ENCODE data around the gene RALGAPA1.
"Not testable (repeated sequence)": the region's sequence is repeated elsewhere in the genome, so short reads cannot be mapped to it uniquely, and the experiment has no call there.

The RALGAPA1 gene

DNA sequence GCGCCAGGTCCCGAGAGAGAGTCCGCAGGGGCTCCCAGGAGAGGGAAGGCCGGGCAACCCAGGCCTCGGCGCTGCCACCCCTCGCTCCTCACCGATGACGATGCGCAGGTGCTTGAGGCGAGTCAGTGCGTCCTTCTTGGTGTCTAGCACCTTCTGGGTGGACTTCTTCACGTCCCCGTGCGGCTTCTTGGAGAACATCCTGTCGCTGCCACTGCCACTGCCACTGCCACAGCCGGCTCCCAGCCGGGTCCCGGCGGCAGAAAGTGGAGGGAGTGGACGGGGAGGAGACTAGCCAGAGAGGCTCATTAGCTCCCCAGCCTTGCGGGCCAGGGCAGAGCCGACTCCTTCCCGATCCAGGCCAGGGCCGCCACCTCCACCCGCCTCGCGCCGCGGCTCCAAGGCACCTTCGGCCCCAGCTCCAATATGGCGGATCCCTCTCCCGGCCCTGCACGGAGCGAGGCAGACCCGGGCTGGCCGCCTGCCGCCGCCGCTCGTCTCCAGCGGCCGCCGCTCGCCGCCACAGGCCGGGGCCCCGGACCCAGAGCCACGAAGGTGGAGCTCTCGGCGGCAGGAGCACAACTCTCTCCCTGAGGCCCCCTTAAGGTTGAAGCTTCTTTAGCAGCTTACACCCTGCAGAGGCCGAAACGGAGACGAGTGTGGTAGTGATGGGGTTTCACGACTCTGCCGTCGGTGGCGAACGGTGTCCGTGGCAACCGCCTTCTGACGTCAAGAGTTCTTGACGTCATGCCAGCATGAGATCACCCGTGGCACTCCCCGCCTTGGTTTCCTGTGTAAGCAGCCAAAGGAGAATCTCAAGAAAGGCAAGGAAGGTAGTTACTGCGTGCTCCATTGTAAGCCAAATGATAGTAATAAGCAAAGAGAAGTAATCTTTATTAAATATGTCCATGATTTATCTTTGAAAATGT is at the start of gene RALGAPA1:
Gene RALGAPA1, minus strand, starts transcription at position 658 of the 926 bp plus-strand sequence. Its CDS starts 460 bp downstream, at position 198.
- peak within 1 kb of the TSS; percentile 97 for H3K4me3 Mint-ChIP-seq
- peak; percentile 92 for DNase-seq
- not testable (repeated sequence) for H3K9me3 Mint-ChIP-seq, H3K27me3 Mint-ChIP-seq
- peaks cover 11% of the 10 kb centered on the region for H3K36me3 Mint-ChIP-seq (ENCODE audit: low read depth)
- peaks cover 33% of the 10 kb centered on the region for H3K4me1 Mint-ChIP-seq (ENCODE audit: low read depth)
- H3K27ac Mint-ChIP-seq = peak within 1 kb of the TSS; percentile 96

DNA sequence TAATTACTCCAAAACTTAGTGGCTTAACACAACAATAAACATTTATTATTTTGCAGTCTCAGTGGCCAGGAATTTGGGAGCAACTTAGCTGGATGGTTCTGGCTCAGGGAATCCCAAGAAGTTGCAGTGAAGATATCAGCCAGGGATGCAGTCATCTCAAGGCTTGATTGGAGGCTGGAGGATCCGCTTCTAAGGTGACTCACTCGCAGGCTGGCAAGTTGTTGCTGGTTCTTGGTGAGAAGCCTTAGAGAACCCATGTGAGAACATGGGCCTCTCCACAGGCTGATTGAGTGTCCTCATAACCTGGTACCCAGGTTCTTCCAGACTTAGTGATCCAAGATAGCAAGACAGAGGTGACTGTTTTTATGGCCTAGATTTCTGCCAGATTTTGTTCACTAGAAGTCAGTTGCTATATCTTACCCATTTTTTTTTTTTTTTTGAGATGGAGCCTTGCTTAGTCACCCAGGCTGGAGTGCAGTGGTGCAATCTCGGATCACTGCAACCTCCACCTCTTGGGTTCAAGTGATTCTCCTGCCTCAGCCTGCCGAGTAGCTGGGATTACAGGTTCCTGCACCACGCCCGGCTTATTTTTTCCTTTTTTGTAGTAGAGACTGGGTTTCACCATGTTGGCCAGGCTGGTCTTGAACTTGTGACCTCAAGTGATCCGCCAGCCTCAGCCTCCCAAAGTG is 49.6 kb upstream of the RALGAPA1 start:
- Mint-ChIP-seq H3K27me3 (no peaks in the 10 kb centered on the region), H3K36me3 (ENCODE audit: low read depth) (peaks cover 50% of the 10 kb centered on the region), H3K27ac (no peak overlapping the region), H3K9me3 (no peaks in the 10 kb centered on the region), H3K4me3 (no peak overlapping the region), H3K4me1 (ENCODE audit: low read depth) (no peaks in the 10 kb centered on the region)
- no peak for DNase-seq

DNA sequence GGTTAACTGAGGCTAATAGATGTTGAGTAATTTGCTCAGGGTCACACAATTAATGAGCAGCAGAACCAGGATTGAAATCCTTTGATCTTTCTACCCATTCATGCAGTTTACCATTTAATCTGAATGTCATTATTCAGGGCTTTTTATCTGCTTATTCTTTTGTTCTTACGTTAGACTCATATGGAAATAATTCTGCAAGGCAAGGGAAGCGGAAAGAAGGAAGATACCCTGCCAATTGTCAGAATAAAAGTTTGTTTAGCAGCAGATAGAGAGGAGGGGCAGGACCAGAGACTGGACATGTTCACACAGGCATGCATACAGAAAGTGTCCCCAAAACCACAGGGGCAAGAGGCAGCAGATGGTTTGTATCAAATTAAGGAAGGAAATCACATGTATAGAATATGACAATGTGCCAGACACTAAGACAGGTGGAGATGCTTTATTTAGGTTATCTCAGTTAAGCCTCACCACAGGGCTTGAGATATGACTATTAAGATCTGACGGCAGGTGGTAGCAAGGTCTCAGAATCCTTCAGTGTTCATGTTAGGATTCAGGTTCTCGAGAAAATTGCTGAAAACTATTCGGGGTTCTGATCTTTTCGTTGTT is 46.9 kb upstream of the RALGAPA1 start:
- Mint-ChIP-seq H3K4me3 (no peak overlapping the region), H3K4me1 (ENCODE audit: low read depth) (no peaks in the 10 kb centered on the region), H3K27ac (no peak overlapping the region), H3K27me3 (no peaks in the 10 kb centered on the region), H3K36me3 (ENCODE audit: low read depth) (peaks cover 48% of the 10 kb centered on the region), H3K9me3 (no peaks in the 10 kb centered on the region)
- no peak for DNase-seq

DNA sequence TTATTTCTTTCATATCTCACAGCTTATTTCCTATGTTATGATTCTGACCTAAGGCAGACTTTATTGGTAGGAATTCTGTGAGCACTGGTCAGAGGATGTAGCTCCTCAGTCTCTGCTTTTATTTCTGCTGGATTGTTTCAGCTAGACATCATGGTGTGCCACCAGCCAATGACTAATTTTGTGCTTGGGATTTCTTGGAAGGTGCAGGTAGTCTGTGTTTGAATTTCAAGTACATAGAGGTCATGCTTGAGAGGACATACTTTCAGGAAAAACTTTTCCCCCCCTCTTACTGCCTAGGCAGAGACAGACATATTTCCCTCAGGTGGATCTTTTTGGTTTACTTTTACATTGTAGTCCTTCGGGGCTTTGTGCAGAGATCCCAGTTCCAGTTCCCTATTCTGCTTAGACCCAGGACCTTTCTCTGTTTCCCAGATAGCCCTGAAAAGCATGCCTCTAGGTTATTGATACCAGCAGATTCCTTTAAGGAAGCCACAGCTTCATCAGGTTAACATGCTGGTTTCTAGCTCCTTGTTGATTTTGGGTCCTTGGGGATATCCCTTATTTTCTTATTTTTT is 45.7 kb upstream of the RALGAPA1 start:
- H3K4me3 Mint-ChIP-seq = no peak overlapping the region
- no peaks in the 10 kb centered on the region for H3K4me1 Mint-ChIP-seq (ENCODE audit: low read depth)
- no peaks in the 10 kb centered on the region for H3K27me3 Mint-ChIP-seq
- DNase-seq = no peak
- H3K36me3 Mint-ChIP-seq (ENCODE audit: low read depth) = peaks cover 51% of the 10 kb centered on the region
- no peak overlapping the region for H3K27ac Mint-ChIP-seq
- no peaks in the 10 kb centered on the region for H3K9me3 Mint-ChIP-seq

DNA sequence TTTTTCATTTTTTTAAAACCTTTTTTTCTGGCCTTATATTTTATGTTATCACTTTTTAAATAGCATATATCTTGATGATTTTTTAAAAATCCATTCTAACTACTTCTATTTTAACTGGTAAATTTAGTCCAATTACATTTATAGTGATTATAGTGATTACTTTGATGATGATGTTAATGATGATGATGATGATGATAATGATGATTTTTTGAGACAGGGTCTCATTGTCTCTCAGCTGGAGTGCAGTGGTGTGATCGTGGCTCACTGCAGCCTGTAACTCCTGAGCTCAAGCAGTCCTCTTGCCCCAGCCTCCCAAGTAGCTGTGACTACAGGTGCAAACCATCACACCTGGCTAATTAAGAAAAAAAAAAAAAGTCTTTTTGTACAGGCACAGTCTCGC is 44.1 kb upstream of the RALGAPA1 start:
- H3K36me3 Mint-ChIP-seq (ENCODE audit: low read depth) = peaks cover 51% of the 10 kb centered on the region
- no peaks in the 10 kb centered on the region for H3K4me1 Mint-ChIP-seq (ENCODE audit: low read depth)
- no peak overlapping the region for H3K27ac Mint-ChIP-seq
- no peaks in the 10 kb centered on the region for H3K9me3 Mint-ChIP-seq
- no peaks in the 10 kb centered on the region for H3K27me3 Mint-ChIP-seq
- H3K4me3 Mint-ChIP-seq = no peak overlapping the region
- no peak for DNase-seq

DNA sequence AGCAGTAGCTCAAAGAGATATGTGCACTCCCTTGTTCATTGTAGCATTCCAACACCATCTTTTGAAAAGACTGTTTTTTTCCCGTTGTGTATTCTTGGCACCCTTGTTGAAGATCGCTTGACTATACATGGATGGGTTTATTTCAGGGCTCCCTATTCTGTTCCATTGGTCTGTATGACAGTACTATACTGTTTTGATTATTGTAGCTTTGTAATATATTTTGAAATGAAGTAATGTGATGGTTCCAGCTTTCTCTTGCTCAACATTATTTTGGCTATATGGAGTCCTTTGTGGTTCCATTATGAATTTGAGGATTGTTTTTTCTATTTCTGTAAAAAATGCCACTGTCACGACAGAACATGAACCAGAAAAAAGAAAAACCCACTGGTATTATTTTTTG is 42.7 kb upstream of the RALGAPA1 start:
- H3K27ac Mint-ChIP-seq = no peak overlapping the region
- H3K27me3 Mint-ChIP-seq = no peaks in the 10 kb centered on the region
- H3K9me3 Mint-ChIP-seq = no peaks in the 10 kb centered on the region
- H3K4me3 Mint-ChIP-seq = no peak overlapping the region
- DNase-seq = no peak
- no peaks in the 10 kb centered on the region for H3K4me1 Mint-ChIP-seq (ENCODE audit: low read depth)
- peaks cover 54% of the 10 kb centered on the region for H3K36me3 Mint-ChIP-seq (ENCODE audit: low read depth)

DNA sequence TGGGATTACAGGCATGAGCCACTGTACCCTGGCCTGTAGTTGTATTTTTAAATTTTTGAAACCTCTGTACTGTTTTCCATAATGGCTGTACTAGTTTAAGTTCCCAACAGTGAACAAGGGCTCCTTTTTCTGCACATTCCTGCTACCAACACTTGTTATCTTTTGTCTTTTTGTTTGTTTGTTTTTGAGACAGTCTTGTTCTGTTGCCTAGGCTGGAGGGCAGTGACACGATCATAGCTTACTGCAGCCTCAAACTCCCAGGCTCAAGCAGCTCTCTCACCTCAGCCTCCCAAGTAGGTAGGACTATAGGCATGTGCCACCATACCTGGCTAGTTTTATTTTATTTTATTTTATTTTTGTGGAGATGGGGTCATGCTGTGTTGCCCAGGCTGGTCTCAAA is 40.0 kb upstream of the RALGAPA1 start:
- Mint-ChIP-seq H3K27ac (no peak overlapping the region), H3K4me3 (no peak overlapping the region), H3K4me1 (ENCODE audit: low read depth) (peaks cover 3% of the 10 kb centered on the region), H3K27me3 (no peaks in the 10 kb centered on the region), H3K36me3 (ENCODE audit: low read depth) (peaks cover 73% of the 10 kb centered on the region), H3K9me3 (no peaks in the 10 kb centered on the region)
- DNase-seq = no peak

DNA sequence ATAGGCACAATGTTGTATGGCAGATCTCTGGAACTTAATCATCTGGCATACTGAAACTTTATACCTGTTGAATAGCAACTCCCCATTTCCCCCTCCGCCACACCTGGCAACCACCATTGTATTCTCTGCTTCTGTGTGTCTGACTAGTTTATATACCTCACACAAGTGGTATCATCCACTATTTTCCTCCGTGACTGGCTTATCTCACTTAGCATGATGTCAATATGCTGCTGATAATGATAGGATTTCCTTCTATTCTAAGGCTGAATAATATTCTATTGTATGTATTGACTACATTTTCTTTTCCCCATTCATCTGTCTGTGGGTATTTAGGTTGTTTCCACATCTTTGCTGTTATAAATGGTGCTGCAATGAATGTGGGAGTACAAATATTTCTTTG is 38.5 kb upstream of the RALGAPA1 start:
- H3K9me3 Mint-ChIP-seq = peaks cover 6% of the 10 kb centered on the region
- no peaks in the 10 kb centered on the region for H3K27me3 Mint-ChIP-seq
- no peak for DNase-seq
- no peak overlapping the region for H3K4me3 Mint-ChIP-seq
- no peak overlapping the region for H3K27ac Mint-ChIP-seq
- H3K4me1 Mint-ChIP-seq (ENCODE audit: low read depth) = peaks cover 3% of the 10 kb centered on the region
- H3K36me3 Mint-ChIP-seq (ENCODE audit: low read depth) = peaks cover 85% of the 10 kb centered on the region

DNA sequence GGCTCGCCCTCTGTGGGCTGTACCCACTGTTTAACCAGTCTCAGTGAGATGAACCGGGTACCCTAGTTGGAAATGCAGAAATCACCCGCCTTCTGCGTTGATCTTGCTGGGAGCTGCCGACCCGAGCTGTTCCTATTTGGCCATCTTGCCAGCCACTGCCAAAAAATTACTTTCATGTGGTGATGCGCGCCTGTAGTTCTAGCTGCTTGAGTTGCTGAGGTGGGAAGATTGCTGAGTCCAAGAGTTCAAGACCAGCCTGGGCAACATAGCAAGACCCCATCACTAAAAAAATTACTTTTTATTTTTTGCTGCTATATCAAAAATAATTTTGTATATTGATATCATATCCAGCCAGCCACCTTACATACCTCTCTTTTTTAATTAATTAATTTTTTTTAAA is 35.4 kb upstream of the RALGAPA1 start:
- peaks cover 3% of the 10 kb centered on the region for H3K4me1 Mint-ChIP-seq (ENCODE audit: low read depth)
- DNase-seq = no peak
- no peak overlapping the region for H3K27ac Mint-ChIP-seq
- H3K36me3 Mint-ChIP-seq (ENCODE audit: low read depth) = peaks cover 86% of the 10 kb centered on the region
- H3K9me3 Mint-ChIP-seq = peaks cover 30% of the 10 kb centered on the region
- no peaks in the 10 kb centered on the region for H3K27me3 Mint-ChIP-seq
- H3K4me3 Mint-ChIP-seq = no peak overlapping the region

DNA sequence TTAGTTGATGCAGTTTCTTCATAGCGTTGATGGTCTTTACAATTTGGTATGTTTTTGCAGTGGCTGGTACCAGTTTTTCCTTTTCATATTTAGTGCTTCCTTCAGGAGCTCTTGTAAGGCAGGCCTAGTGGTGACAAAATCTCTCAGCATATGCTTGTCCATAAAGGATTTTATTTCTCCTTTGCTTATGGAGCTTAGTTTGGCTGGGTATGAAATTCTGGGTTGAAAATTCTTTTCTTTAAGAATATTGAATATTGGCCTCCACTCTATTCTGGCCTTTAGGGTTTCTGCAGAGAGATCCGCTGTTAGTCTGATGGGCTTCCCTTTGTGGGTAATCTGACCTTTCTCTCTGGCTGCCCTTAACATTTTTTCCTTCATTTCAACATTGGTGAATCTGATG is 33.1 kb upstream of the RALGAPA1 start:
- not testable (repeated sequence) for H3K27me3 Mint-ChIP-seq; H3K27ac Mint-ChIP-seq; H3K4me1 Mint-ChIP-seq (ENCODE audit: low read depth); DNase-seq; H3K4me3 Mint-ChIP-seq
- H3K9me3 Mint-ChIP-seq = peaks cover 40% of the 10 kb centered on the region
- peaks cover 96% of the 10 kb centered on the region for H3K36me3 Mint-ChIP-seq (ENCODE audit: low read depth)

DNA sequence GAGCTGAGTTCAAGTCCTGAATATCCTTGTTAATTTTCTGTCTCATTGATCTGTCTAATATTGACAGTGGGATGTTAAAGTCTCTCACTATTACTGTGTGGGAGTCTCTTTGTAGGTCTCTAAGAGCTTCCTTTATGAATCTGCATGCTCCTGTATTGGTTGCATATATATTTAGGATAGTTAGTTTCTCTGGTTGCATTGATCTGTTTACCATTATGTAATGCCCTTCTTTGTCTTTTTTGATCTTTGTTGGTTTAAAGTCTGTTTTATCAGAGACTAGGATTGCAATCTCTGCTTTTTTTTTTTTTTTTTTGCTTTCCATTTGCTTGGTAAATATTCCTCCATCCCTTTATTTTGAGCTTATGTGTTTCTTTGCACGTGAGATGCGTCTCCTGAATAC is 32.6 kb upstream of the RALGAPA1 start:
- not testable (repeated sequence) for H3K4me3 Mint-ChIP-seq; H3K27me3 Mint-ChIP-seq; DNase-seq; H3K4me1 Mint-ChIP-seq (ENCODE audit: low read depth); H3K27ac Mint-ChIP-seq
- peaks cover 40% of the 10 kb centered on the region for H3K9me3 Mint-ChIP-seq
- H3K36me3 Mint-ChIP-seq (ENCODE audit: low read depth) = peaks cover 96% of the 10 kb centered on the region

DNA sequence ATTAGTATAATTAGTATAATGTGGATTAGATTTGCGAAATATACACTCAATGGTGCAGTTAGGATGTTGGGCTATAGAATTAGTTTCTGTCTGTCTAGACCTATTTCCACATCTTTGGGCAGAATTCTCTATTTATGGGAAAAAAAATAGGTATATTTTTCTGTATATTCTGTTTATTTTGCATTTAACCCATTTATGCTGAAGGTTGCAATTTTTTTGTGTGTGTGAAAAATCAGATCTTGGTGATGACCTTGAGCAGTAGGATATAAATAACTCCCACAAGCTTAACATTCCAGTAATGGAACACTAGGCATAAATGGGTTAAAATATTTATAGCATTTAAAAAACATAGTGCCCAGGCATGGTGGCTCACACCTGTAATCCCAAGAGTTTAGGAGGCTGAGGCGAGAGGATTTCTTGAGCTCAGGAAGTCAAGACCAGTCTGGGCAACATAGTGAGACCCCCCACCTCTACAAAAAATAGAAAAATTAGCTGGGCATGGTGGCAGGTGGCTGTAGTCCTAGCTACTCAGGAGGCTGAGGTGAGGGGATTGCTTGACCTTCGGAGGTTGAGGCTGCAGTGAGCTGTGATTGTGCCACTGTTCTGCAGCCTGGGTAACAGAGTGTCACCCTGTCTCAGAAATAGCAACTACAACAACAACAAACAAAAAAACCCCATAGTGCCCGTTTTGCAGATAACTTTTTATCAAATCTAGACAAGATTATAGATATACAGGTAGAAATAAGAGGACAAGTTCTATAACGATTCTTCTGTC is 26.3 kb upstream of the RALGAPA1 start:
- Mint-ChIP-seq H3K27me3 (no peaks in the 10 kb centered on the region), H3K4me3 (no peak overlapping the region), H3K9me3 (peaks cover 17% of the 10 kb centered on the region), H3K36me3 (ENCODE audit: low read depth) (peaks cover 82% of the 10 kb centered on the region), H3K27ac (no peak overlapping the region), H3K4me1 (ENCODE audit: low read depth) (no peaks in the 10 kb centered on the region)
- no peak for DNase-seq

DNA sequence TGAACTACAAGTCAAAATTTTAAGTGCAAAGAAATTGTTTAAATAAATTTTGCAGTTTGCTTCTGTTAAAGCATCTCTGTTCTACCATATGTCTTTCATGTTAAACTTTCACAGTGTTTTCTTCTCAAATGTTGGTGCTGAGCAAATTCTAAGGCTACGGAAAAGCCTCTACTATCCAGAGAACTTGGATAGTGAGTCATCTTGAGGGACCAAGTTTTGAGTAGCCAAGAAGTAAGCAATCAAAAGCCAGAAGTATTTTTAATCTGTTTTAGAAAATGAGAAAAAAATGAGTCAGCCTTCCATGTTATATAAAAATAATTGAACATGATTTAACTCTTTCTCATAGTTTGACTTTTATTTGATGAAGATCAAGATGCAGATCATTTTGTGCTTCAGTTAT is 20.4 kb upstream of the RALGAPA1 start:
- Mint-ChIP-seq H3K27me3 (no peaks in the 10 kb centered on the region), H3K4me1 (ENCODE audit: low read depth) (peaks cover 26% of the 10 kb centered on the region), H3K27ac (no peak overlapping the region), H3K4me3 (no peak overlapping the region), H3K36me3 (ENCODE audit: low read depth) (peaks cover 37% of the 10 kb centered on the region), H3K9me3 (no peaks in the 10 kb centered on the region)
- no peak for DNase-seq
